HG03520 (cell line): ENCODE measurements around the gene ADAMTSL1.

Source experiments
- ATAC-seq: cut with Tn5 transposase; IDR thresholded peaks from one replicate; pipeline ENCODE4 v1.9.1; 2021; ENCODE audit warnings: mild to moderate bottlenecking, moderate library complexity; ENCODE audit not compliant: unreplicated experiment

The ADAMTSL1 gene

GRCh38 chr9:18639911-18640310 lies 166.0 kb downstream of the ADAMTSL1 start:
- no peak for ATAC-seq

GRCh38 chr9:18658804-18659705 lies 185.1 kb downstream of the ADAMTSL1 start:
- ATAC-seq: no peak

- no peak for ATAC-seq
Measured at GRCh38 chr9:18660001-18660400, 186.0 kb downstream of the ADAMTSL1 start.

GRCh38 chr9:18662320-18662719 lies 188.4 kb downstream of the ADAMTSL1 start:
- no peak for ATAC-seq

- no peak for ATAC-seq
Measured at GRCh38 chr9:18665947-18666346, 192.0 kb downstream of the ADAMTSL1 start.

- no peak for ATAC-seq
Measured at GRCh38 chr9:18666348-18666747, 192.4 kb downstream of the ADAMTSL1 start.

- ATAC-seq: no peak
Measured at GRCh38 chr9:18666986-18667772, 193.2 kb downstream of the ADAMTSL1 start.

- no peak for ATAC-seq
Measured at GRCh38 chr9:18668944-18669343, 195.0 kb downstream of the ADAMTSL1 start.

GRCh38 chr9:18672706-18673105 lies 198.8 kb downstream of the ADAMTSL1 start:
- no peak for ATAC-seq

- no peak for ATAC-seq
Measured at GRCh38 chr9:18673179-18673578, 199.2 kb downstream of the ADAMTSL1 start.

- ATAC-seq: no peak
Measured at GRCh38 chr9:18675332-18675731, 201.4 kb downstream of the ADAMTSL1 start.

- no peak for ATAC-seq
Measured at GRCh38 chr9:18675973-18676372, 202.0 kb downstream of the ADAMTSL1 start.

GRCh38 chr9:18676525-18676924 lies 202.6 kb downstream of the ADAMTSL1 start:
- ATAC-seq: no peak

- ATAC-seq: no peak
Measured at GRCh38 chr9:18678821-18679590, 205.1 kb downstream of the ADAMTSL1 start.

- ATAC-seq: no peak
Measured at GRCh38 chr9:18682907-18683306, 209.0 kb downstream of the ADAMTSL1 start.

- no peak for ATAC-seq
Measured at GRCh38 chr9:18683312-18683711, 209.4 kb downstream of the ADAMTSL1 start.

GRCh38 chr9:18683851-18684250 lies 209.9 kb downstream of the ADAMTSL1 start:
- no peak for ATAC-seq

GRCh38 chr9:18684593-18685317 lies 210.8 kb downstream of the ADAMTSL1 start:
- no peak for ATAC-seq

GRCh38 chr9:18688581-18689565 lies 214.9 kb downstream of the ADAMTSL1 start:
- no peak for ATAC-seq
